DMS79 (cell line): ENCODE data around the gene MCUB.

Experiments
- DNase-seq: peaks from one replicate; lab custom pipeline; 2025; lab: John Stamatoyannopoulos, UW

Gene MCUB

GRCh38 chr4:109683621-109684253 is 123.7 kb downstream of the MCUB start:
- no peak for DNase-seq

GRCh38 chr4:109684727-109685126 is 124.7 kb downstream of the MCUB start:
- no peak for DNase-seq

GRCh38 chr4:109690690-109691410 is 130.8 kb downstream of the MCUB start:
- DNase-seq, result no peak

GRCh38 chr4:109691411-109691920 is 131.4 kb downstream of the MCUB start:
- no peak for DNase-seq

- no peak for DNase-seq
These were observed 138.6 kb downstream of the MCUB start for GRCh38 chr4:109698656-109699055.

- no peak for DNase-seq
These were observed 139.6 kb downstream of the MCUB start for GRCh38 chr4:109699553-109700225.

GRCh38 chr4:109701566-109702410 is 141.7 kb downstream of the MCUB start:
- DNase-seq, result peak; percentile 23

GRCh38 chr4:109702950-109703663 is 143.1 kb downstream of the MCUB start, which contains the start of gene CASP6:
CASP6 (minus strand) TSS chr4:109703445; CDS start chr4:109703395, 50 bp downstream.
- peak; percentile 20 for DNase-seq

GRCh38 chr4:109703664-109704361 is 143.8 kb downstream of the MCUB start:
- no peak for DNase-seq

- DNase-seq, result no peak
These were observed 148.4 kb downstream of the MCUB start for GRCh38 chr4:109708435-109708834.

- DNase-seq, result no peak
These were observed 148.9 kb downstream of the MCUB start for GRCh38 chr4:109708990-109709389.

GRCh38 chr4:109713500-109713899 is 153.5 kb downstream of the MCUB start:
- DNase-seq, result no peak

- DNase-seq, result no peak
These were observed 158.7 kb downstream of the MCUB start for GRCh38 chr4:109718759-109719158.

- DNase-seq, result no peak
These were observed 159.6 kb downstream of the MCUB start for GRCh38 chr4:109719604-109720003.

GRCh38 chr4:109721033-109721432 is 161.0 kb downstream of the MCUB start:
- DNase-seq, result no peak

- no peak for DNase-seq
These were observed 162.3 kb downstream of the MCUB start for GRCh38 chr4:109722357-109722756.

- no peak for DNase-seq
These were observed 163.1 kb downstream of the MCUB start for GRCh38 chr4:109723110-109723509.

- DNase-seq, result no peak
These were observed 168.3 kb downstream of the MCUB start for GRCh38 chr4:109728385-109728784.

- no peak for DNase-seq
These were observed 169.2 kb downstream of the MCUB start for GRCh38 chr4:109729117-109729717.
